Stimulated activated CD8-positive, alpha-beta memory T cell treated with anti-CD3 and anti-CD28 coated beads, Interleukin-15, amount 100 ng/mL, for 24 hours (primary cell): ENCODE results near the gene UBAC2.

ENCODE experiments used
- DNase-seq: peaks from one replicate; pipeline ENCODE4 v3.0.0-alpha.2; 2020; ENCODE audit warnings: low read depth

UBAC2 gene, protein sequence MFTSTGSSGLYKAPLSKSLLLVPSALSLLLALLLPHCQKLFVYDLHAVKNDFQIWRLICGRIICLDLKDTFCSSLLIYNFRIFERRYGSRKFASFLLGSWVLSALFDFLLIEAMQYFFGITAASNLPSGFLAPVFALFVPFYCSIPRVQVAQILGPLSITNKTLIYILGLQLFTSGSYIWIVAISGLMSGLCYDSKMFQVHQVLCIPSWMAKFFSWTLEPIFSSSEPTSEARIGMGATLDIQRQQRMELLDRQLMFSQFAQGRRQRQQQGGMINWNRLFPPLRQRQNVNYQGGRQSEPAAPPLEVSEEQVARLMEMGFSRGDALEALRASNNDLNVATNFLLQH

DNA sequence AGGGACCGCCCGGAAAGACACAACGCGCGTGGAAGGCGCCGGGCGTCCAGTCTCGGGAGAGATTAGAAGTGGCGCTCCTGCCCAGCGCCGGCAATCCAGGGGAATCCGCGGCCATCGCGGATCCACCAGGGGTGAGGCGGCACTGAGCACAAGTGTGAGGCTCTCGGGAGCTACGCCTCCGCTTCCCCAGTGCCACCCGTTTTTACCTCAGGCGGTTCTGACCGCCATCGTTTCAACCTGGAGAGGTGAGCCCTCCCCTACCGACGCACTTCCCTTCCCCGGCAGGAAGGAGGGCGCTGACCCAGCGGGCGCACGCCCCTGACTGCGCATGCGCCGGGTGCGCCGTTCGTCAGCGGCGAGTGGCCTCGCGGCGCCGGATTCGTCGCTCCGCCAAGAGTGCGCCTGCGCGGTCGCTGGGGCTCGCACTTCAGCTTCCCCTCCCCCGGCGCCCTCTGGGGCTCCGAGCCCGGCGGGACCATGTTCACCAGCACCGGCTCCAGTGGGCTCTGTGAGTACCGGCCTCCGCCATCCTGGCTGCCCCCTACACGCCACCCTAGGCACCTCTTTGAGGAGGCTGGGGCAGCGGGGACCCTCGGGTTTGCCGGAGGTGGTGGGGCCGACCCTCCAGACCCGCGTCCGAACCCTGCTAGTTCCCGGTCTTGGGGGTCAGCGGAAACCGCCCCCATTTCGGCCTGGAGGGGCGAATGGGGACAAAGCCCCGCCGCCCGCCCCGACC lies at the start of gene UBAC2:
Gene UBAC2, plus strand, starts transcription at position 423 of the 736 bp plus-strand sequence. Its CDS starts 55 bp downstream, at position 478.
- peak; percentile 91 for DNase-seq

DNA sequence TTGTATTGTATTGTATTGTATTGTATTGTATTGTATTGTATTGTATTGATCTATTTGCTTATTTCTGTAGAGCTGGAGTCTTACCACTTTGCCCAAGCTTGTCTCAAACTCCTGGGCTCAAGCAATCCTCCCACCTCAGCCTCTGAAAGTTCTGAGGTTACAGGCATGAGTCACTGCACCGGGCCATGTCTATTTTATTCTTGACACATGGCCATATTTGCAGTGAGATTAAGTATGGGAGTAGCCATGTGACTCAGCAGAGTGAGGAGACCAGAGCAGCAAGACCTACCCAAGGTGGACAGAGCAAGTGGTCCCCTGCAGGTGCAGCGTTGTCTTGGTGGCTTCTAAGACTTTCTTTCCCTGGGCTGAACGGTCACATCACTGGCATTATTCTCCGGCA lies 49.1 kb upstream of the UBAC2 start:
- no peak for DNase-seq

DNA sequence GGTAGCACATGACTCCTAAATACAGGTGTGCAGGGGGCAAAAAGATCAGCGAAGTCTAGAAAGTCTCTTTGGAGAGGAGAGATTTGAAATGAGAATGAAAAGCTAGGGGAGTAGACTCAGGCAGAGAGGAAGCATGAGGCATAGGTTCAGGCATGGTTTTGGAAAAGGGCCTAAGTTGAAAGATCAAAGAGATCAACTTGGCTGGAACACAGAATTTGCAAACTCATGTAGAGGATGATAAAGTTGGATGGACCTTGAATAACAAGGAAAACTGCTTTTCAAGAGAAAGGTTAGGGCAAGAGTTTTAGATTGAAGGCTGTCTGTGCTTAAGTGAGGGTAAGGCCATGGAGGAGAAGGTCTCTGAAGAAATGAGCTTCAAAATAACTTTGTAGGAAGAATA lies 47.4 kb upstream of the UBAC2 start:
- no peak for DNase-seq

DNA sequence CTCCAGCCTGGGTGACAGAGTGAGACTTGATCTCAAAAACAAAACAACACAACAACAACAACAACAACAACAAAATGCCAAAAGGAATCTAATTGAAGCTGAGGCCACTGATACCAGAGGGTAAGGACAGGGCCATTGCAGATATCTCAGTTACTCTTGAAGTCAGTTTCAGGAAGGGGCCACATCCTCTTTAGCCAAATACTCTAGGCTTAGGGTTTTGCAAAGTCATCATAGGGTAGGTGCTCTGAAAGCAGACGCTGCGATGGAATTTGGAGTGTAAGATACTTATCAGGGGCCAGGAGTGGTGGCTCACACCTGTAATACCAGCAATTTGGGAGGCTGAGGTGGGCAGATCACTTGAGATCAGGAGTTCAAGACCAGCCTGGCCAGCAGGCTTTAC lies 46.6 kb upstream of the UBAC2 start:
- DNase-seq, result no peak

DNA sequence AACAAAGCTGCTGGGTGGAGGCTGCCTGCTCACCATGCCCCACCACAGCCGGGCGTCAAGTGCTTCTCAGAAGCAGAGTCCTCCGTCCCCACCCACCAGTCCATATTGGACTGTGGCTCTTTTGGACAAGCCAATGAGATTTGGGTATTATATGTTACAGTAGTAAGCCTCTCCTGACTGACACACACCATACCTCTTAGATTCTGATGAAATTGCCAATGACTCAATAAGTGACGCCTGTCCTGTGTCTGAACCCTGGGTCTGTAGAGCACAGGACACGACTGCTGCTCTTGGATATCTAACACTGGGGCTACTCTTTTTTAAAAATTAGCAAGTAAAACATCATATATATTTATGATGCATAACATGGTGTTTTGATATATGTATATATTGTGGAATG lies 44.8 kb upstream of the UBAC2 start:
- DNase-seq, result no peak

DNA sequence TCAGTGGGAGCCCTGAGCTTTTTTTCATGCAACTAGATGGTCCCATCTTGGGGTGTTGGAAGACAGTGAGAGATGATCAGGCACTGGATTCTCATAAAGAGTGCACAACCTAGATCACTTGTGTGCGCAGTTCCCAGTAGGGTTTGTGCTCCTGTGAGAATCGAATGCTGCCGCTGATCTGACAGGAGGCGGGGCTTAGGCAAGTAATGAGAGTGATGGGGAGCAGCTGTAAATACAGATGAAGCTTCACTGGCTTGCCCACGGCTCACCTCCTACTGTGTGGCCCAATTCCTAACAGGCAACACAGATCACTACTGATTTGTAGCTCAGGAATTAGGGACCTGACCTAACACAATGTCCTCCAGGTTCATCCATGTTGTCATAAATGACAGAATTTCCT lies 43.6 kb upstream of the UBAC2 start:
- DNase-seq, result no peak

DNA sequence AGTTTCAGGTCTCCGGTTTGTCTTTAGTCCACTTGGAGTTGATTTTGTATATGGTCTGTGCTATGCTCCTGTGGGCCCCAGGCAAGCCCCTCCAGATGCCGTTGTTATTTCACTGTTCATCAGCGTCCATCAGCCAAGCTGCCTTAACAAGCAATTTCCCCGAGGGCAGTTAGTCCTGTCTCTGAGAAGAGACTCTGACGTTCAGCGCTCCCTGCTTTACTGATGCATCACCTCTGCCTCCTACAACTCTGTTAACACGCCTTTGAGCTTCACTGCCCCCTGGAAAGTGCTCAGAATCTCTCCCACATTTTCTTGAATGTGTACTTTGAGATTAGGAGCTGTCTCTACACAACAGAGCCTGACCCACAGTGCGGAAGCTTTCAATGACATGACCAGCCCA lies 41.8 kb upstream of the UBAC2 start:
- DNase-seq, result no peak

DNA sequence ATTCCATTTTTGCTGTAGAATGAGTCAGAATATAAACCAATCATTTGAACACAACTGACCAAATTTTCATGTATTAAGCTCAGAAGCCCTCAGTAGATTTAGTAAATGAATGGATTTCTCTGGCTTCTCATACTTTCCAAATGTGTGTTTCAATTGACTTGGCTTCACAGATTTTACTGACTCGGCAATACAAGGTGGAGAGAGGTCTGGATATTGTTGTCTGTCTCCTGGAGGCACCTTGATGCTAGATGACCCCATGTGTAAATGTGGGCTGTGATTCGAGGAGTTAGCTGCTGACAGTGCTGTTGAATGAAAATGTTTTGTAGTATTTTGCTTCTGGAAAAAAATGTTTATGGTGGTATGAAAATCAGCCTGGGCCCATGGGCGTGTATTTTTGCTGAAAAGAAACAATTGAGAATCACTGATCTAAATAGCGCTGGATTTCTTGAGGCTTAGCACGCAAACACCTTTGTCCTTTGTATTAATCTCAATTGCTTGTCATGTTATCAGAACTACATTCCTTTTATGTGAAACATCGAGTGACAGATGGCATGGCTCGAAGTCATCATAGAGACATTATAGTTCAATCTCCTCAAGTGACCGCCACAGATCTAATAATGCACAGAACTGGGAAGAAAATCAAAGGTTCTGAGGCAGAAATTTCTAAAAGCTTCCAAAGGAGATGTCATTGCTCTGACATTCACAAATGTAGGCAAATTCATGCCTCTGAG lies 41.2 kb upstream of the UBAC2 start:
- no peak for DNase-seq

DNA sequence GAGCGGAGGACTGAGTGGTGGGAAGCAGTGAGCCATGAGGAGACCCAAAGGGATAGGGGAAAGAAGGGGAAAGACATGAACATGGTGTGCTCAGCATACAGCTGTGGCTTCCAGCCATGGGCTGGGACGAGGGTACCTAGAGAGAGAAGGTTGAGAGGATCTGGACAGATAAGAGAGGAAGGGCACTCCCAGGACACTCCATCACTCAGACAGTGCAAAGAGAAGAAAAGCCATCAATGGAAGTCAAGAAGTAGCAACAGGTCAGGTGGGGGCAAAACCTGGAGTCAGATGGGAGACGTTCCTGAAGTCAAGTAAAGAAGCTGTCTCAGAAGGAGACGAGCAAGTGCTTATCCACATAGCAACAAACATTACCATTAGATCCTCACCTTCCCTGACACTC lies 40.2 kb upstream of the UBAC2 start:
- DNase-seq, result no peak

DNA sequence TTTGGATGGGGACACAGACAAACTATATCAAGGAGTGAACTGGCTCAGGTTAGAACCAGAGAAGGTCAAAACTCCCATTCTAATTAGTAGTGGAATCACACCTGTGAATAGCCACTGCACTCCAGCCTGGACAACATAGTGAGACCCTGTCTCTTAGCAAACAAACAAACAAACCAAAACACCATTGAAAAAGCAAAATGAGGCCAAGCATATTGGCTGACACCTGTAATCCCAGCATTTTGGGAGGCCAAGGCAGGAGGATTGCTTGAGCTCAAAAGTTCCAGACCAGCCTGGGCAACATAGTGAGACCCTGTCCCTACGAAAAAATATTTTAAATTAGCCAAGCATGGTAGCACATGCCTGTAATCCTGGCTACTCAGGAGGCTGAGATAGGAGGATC lies 39.1 kb upstream of the UBAC2 start:
- DNase-seq, result no peak

DNA sequence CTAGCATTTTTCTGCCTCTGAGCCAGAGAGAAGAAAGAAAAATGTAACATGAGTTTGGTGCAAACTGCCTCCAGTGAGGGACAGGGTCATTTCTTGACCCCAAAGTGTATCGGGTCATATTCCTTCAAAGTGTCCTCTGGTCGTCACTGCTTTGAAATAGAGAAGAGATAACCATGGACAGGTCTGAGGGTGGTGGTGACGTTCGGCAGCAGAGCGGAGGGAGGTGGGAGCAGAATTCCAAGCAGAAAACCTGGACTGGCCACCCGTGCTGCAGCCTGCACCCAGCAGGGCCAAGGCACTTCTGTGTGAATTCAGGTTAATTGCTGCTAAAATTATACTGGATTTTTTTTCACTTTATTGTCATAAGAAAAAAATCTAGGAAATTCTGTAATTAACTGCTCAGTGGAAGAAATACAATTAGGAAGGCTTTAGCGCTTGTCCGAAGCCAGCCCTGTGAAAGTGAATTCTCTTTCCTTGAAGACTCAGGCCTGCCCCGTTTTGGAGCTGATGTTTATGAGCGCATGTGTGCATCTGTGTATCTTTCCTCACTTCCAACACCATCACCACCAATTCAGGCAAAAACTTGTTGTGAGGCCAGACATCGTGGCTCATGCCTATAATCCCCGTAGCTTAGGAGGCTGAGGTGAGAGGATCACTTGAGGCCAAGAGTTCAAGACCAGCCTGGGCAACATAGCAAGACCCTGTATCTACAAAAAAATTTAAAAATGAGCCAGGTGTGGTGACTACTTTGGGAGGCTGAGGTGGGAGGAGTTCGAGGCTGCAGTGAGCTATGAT lies 37.9 kb upstream of the UBAC2 start:
- DNase-seq, result no peak

DNA sequence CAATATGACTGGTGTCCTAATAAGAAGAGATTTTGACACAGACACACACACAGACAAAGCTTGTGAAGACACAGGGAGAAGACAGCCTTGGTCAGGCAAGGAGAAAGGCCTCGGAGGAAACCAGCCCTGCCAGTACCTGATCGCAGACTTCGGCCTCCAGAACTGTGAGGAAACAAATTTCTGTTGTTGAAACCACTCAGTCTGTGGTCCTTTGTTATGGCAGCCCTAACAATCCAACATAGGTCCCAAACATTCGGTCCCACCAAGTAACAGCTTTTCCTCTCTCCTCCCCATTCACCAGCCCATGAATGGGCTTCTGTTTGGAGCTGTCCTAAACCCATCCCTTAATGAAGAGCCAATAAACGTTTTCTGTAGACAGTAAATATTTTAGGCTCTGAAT lies 36.4 kb upstream of the UBAC2 start:
- no peak for DNase-seq

DNA sequence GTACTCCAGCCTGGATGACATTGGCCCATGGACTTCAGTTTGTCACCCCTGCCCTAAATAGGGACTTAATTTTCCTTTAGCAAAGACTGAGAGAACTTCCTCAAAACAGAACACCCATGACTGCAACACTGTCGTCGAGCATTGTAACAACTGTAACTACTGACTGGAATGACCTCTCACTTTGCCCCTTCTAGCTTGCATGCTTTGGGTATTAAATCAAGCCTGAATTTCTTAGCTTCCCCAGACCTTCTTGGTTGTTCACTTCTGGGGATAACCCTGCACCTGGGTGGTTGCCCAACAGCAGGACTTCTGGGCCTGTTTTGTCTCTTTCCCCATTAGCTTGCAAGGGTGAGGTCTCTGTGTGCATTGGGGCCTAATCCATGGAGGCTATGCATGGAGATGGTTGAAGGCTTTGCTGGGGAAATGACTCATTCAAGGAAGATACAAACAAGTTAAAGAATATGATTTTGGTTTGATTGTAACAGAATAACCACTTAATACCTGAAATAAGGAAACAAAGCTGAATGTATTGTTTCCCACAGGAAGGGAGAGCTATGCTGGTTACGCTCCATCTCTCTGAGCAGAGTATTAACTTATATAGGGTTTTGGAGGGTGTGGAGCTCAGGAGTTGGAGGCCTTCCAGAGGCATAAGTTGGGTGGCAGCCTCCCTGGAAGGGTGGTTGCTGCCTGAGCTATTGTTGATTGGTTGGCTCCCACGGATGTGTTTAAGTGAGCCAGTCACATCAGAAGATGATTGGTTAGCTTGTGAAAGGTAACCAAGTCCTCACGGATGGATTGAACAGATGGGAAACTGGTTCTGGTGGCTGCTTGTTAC lies 34.7 kb upstream of the UBAC2 start:
- DNase-seq, result no peak

DNA sequence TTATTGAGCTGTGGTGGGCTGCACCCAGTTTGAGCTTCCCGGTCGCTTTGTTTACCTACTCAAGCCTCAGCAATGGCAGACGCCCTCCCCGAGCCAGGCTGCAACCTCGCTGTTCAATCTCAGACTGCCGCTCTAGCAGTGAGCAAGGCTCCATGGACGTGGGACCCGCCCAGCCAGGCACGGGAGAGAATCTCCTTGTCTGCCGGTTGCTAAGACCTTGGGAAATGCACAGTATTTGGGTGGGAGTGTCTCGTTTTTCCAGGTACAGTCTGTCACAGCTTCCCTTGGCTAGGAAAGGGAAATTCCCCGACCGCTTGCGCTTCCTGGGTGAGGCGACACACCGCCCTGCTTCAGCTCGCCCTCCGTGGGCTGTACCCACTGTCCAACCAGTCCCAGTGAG lies 27.7 kb upstream of the UBAC2 start:
- DNase-seq, result no peak

DNA sequence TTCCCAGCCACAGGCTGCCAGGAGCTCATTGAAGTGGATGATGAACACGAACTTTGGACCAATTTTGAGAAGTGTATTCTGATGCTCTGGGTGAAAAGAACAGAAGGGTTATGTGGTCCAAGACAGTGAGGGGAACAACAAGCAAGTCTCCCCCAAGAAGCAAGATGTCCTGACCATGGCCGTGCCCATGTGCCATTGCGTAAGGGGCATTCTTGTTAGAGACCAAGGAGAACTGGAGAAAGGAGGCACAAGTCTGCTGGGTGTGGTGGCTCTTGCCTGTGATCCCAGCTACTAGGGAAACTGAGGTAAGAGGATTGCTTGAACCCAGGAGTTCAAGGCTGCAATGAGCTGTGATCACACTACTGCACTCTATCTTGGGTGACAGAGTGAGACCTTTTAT lies 27.0 kb upstream of the UBAC2 start:
- no peak for DNase-seq

DNA sequence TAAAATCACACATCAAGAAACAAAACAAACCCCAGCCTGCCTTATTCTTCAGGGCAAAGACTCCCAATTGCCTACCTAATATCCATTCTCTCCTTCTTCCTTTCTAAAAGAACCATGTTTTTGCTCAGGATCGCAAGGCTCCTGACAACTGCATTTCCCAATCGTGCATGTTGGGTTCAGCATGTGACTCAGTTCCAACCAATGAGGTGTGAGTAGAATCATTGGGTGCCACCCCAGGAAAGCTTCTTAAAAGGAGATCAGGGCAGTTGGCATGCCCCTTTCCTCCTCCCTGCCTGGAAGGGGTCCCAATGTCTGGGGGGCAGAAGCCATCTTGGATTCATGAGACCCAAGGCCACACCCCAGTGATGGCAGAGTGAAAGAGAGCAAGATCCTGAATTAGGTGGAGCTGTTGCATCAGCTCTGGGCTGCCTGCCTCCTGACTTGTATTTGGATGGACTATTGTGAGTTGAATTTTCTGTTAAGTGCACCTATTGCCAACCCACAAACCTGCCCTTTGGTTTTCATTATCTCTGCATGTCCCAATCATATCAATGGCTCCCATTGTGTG lies 26.0 kb upstream of the UBAC2 start:
- no peak for DNase-seq

DNA sequence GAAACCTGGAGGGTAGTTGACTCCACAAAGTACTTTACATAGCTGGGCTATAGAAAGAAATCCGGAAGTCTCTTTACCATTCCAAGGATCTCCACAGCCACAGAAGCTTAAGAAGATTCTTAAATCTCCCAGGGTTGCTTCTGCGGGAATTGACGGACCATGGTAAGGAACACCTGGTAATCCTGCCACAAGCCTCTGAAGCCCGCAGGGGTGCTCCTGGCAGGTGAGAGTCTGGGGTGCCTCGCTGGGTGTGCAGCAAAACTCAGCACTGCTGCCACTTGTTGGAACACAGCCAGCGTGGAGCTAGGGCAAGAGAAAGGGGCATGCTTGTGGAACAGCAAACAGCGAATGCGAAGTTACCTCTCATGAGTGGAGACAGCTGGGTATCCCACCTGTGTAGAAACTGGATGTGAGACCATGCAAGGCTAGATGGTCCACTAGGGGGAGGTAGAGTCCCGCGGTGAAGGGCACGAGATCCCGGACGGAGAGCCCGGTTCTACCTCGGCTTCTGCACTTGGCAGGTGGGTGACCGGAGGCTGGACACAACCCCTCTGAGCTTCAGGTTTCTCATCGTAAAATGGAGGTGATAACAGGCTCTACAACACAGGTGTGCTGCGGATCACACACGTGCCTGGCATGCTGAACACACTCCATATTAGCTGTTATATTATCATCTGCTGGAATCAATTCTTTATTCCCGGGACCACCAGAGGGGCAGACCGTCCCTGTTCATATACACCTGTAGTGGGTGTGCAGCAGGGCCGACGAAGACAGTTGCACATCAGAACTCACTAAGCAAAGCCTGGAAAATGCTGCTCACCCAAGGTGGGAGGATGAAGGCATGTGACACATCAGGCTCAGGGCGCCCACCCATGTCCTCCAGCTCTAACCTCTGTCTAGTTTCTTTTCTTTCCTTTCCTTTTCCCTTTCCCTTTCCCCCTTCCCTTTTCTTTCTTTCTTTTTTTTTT lies 24.1 kb upstream of the UBAC2 start:
- peak; percentile 26 for DNase-seq

DNA sequence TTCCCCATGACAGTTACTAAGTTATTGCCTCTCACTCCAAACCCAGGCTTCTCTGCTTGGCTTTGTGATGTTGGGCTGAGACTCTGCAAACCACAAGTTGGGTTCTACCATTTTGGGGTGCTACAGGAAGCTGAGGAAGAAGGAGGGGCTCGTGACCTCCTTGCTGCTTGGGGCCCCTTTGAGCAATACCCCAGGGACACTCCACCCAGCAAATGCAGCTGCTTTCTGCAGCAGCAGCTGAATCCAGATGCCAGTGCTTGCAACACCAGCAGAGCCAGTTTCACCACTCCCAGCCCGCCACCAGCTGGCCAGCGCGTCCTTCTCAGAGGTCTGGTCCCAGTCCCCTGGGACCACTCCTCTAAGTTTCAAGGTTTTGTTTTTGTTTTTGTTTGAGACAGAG lies 22.0 kb upstream of the UBAC2 start:
- no peak for DNase-seq

DNA sequence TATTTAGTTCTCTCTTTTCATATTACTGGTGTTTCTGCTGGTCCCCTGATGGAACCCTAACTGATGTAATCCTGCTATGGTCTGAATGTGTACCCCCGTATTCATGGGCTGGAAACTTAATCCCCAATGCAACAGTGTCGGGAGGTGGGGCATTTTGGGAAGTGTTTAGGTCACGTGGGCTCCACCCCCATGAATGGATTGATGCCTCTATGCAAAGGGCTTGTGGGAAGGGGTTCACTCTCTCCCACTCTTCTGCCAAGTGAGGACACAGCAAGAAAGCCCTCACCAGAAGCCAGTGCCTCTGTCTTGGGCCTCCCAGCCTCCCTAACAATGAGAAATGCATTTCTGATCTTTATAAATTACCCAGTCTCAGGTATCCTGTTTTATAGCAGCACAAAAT lies 21.2 kb upstream of the UBAC2 start:
- no peak for DNase-seq

DNA sequence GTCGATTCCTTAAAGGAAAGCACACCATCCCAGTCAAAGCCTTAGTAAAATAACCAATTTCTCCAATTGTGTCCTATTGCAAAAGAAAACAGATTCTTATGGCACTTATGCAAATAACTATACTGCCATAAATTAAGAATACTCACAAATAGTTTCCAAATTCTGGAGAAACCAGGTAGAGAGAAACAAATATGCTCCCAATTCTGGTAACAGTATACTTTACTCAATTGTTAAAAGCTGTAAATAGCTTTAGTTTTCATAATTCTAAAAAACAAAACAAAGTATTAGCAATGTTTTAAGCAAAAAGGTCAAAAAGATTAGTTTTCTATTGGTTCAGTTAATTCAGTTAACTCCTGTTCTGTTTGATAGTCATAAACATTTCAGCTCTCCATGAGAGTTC lies 18.2 kb upstream of the UBAC2 start:
- no peak for DNase-seq
